ENCODE results near the gene OSBPL9. TPM values are rescaled to one million over a fixed set of nuclear protein-coding genes. Genes with fewer than 3 reads are reported as not detected.

OSBPL9 gene
- total RNA-seq, 1 donor from 2014 or later = 103 TPM

GRCh38 chr1:51727366-51727765, 110.5 kb downstream of the OSBPL9 start:
- Mint-ChIP-seq H3K27me3 (ENCODE audit: unreplicated experiment) (no peaks in the 10 kb centered on the region), H3K4me1 (ENCODE audit: unreplicated experiment) (peaks cover 31% of the 10 kb centered on the region), H3K27ac (ENCODE audit: unreplicated experiment) (no peak overlapping the region), H3K9me3 (ENCODE audit: unreplicated experiment) (no peaks in the 10 kb centered on the region), H3K4me3 (ENCODE audit: unreplicated experiment) (no peak overlapping the region), H3K36me3 (ENCODE audit: unreplicated experiment) (peaks cover 2% of the 10 kb centered on the region)
- DNase-seq (ENCODE audit: extremely low spot score, unreplicated experiment) = no peak
- TF ChIP-seq CTCF (IDR thresholded peaks at IDR 0.05) = no peak

- H3K27me3 Mint-ChIP-seq (ENCODE audit: unreplicated experiment) = no peaks in the 10 kb centered on the region
- no peak for TF ChIP-seq CTCF (IDR thresholded peaks at IDR 0.05)
- peak overlapping the region; percentile 85 for H3K27ac Mint-ChIP-seq (ENCODE audit: unreplicated experiment)
- peaks cover 42% of the 10 kb centered on the region for H3K4me1 Mint-ChIP-seq (ENCODE audit: unreplicated experiment)
- no peaks in the 10 kb centered on the region for H3K9me3 Mint-ChIP-seq (ENCODE audit: unreplicated experiment)
- peaks cover 2% of the 10 kb centered on the region for H3K36me3 Mint-ChIP-seq (ENCODE audit: unreplicated experiment)
- DNase-seq (ENCODE audit: extremely low spot score, unreplicated experiment) = no peak
- H3K4me3 Mint-ChIP-seq (ENCODE audit: unreplicated experiment) = peak overlapping the region; percentile 93
Observed at GRCh38 chr1:51728611-51729155, 111.8 kb downstream of the OSBPL9 start.

- H3K27me3 Mint-ChIP-seq (ENCODE audit: unreplicated experiment) = no peaks in the 10 kb centered on the region
- peaks cover 48% of the 10 kb centered on the region for H3K4me1 Mint-ChIP-seq (ENCODE audit: unreplicated experiment)
- peak overlapping the region; percentile 93 for H3K4me3 Mint-ChIP-seq (ENCODE audit: unreplicated experiment)
- no peak for TF ChIP-seq CTCF (IDR thresholded peaks at IDR 0.05)
- H3K27ac Mint-ChIP-seq (ENCODE audit: unreplicated experiment) = peak overlapping the region; percentile 85
- DNase-seq (ENCODE audit: extremely low spot score, unreplicated experiment) = peak; percentile 96
- H3K9me3 Mint-ChIP-seq (ENCODE audit: unreplicated experiment) = no peaks in the 10 kb centered on the region
- peaks cover 2% of the 10 kb centered on the region for H3K36me3 Mint-ChIP-seq (ENCODE audit: unreplicated experiment)
Observed at GRCh38 chr1:51729156-51729823, 112.4 kb downstream of the OSBPL9 start.

GRCh38 chr1:51729824-51730301, 113.0 kb downstream of the OSBPL9 start:
- peak overlapping the region; percentile 93 for H3K4me3 Mint-ChIP-seq (ENCODE audit: unreplicated experiment)
- TF ChIP-seq CTCF (IDR thresholded peaks at IDR 0.05) = no peak
- peaks cover 54% of the 10 kb centered on the region for H3K4me1 Mint-ChIP-seq (ENCODE audit: unreplicated experiment)
- peak overlapping the region; percentile 85 for H3K27ac Mint-ChIP-seq (ENCODE audit: unreplicated experiment)
- H3K9me3 Mint-ChIP-seq (ENCODE audit: unreplicated experiment) = no peaks in the 10 kb centered on the region
- DNase-seq (ENCODE audit: extremely low spot score, unreplicated experiment) = peak; percentile 87
- H3K27me3 Mint-ChIP-seq (ENCODE audit: unreplicated experiment) = no peaks in the 10 kb centered on the region
- H3K36me3 Mint-ChIP-seq (ENCODE audit: unreplicated experiment) = peaks cover 2% of the 10 kb centered on the region

- Mint-ChIP-seq H3K4me1 (ENCODE audit: unreplicated experiment) (peaks cover 70% of the 10 kb centered on the region), H3K27me3 (ENCODE audit: unreplicated experiment) (no peaks in the 10 kb centered on the region), H3K36me3 (ENCODE audit: unreplicated experiment) (no peaks in the 10 kb centered on the region), H3K27ac (ENCODE audit: unreplicated experiment) (no peak overlapping the region), H3K4me3 (ENCODE audit: unreplicated experiment) (no peak overlapping the region), H3K9me3 (ENCODE audit: unreplicated experiment) (no peaks in the 10 kb centered on the region)
- no peak for TF ChIP-seq CTCF (IDR thresholded peaks at IDR 0.05)
- DNase-seq (ENCODE audit: extremely low spot score, unreplicated experiment) = no peak
Observed at GRCh38 chr1:51731998-51732397, 115.1 kb downstream of the OSBPL9 start.
